Hematopoietic multipotent progenitor cell treated with erythropoietin and hydrocortisone succinate and interleukin-3 and kit ligand, for 17 days (in vitro differentiated cells): Measurements from ENCODE around the gene RPS14.

ENCODE experiments used
- DNase-seq: peaks from one replicate; pipeline ENCODE4 v3.0.0-alpha.2; 2015; ENCODE audit warnings: low spot score

The RPS14 gene

DNA sequence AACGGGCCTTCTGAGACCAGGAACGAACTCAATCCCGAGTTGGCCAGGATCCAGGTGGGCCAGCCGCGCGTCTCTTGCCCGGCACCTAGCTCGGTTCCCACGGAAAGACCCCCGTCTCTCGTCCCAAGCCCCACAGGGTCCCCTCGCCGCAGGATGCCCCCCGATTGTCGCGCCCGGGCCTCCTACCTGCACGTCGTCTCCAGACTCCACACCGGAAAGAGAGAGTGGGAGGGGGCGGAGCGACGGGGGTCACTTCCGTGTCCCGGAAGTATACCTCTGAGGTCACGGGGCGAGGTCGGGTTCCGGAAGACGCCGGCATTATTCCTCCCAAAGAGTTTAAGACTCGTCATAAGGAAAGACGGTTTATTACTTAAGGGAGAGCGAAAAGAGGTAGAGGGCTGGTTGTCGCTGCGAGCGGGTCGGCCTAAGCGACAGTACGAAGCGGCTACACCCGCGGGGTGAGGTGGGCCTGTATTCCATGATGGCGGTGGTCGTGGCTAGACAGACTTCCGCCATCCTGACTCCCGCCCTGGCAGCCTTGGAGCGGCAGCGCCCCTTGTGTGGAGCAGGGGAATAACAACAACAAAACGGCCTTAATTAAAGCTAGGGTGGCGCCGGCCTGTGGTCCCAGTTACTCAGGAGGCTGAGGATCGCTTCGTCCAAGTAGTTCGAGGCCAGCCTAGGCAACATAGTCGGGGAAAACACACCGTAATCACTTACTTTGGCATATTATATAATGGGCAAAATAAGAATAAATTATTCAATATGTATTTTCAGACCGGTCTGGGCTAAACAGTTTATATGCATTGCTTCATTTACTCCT lies at the start of gene RPS14:
TSS of gene RPS14 (minus strand) at position 223 of the 823 bp plus-strand sequence. CDS start 2,006 bp downstream, outside the sequence.
- peak; percentile 96 for DNase-seq

GRCh38 chr5:150498971-150499370 lies 49.4 kb upstream of the RPS14 start:
- no peak for DNase-seq

GRCh38 chr5:150498501-150498900 lies 49.0 kb upstream of the RPS14 start:
- DNase-seq, result no peak

- DNase-seq, result no peak
Measured at GRCh38 chr5:150497989-150498317, 48.4 kb upstream of the RPS14 start.

- DNase-seq, result no peak
Measured at GRCh38 chr5:150497274-150497988, 47.9 kb upstream of the RPS14 start.

DNA sequence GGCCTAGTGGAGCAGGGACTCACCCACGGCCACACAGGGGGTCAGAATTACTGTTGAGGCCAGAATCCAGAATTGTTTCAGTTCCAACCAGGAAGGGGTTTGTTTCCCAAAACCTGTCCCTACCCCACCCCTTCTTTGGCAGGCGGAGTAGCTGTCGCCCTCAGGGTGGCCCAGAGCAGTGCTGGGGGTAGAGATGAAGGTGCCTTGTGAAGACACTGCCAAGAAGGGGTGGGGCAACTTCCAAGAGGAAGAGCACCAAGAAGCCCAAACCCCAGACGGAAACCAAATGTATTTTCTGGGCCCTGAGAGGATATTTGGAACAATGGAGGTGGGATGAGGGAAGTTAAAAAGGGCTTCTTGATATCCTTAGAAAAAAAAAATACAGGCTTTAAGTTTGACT lies 47.0 kb upstream of the RPS14 start:
- no peak for DNase-seq

- DNase-seq, result no peak
Measured at GRCh38 chr5:150496098-150496497, 46.6 kb upstream of the RPS14 start.

DNA sequence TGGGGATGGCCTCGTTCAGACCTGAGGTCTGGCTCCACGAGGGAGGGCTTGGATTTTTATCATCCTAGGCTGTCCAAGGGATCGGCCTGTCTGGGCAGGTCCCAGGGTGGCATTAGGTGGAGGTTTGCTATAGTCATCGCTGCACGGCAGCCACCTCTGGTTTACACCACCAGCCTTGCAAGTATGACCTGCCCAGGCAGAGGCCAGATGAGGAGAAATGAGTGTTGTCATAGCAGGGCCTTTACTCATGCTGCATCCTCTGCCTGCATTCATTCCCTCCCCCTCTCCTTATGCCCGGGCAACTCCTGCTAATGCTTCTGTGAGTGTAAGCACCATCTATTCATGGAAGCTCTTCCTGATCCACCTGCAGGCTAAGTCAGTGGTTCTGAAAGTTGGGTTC lies 43.1 kb upstream of the RPS14 start:
- no peak for DNase-seq

DNA sequence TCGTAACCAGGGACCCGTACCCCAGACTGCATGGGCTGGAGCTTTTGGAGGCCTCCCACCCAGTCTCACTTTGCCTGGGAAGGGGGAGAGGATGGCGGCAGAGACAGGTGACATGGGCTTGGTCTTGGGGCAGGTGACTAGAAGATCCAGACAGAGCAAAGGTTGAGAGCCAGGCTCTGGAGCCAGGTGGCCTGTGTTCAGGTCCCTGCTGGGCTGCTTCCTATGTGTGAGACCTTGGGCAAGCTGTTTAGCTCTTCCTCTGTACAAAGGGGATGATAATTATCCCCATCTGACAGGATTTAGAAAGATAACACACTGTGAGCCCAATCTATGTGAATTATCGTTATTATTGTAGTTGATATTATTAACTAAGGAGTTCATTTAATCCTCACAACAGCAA lies 42.3 kb upstream of the RPS14 start:
- no peak for DNase-seq

- DNase-seq, result no peak
Measured at GRCh38 chr5:150490754-150491153, 41.2 kb upstream of the RPS14 start.

DNA sequence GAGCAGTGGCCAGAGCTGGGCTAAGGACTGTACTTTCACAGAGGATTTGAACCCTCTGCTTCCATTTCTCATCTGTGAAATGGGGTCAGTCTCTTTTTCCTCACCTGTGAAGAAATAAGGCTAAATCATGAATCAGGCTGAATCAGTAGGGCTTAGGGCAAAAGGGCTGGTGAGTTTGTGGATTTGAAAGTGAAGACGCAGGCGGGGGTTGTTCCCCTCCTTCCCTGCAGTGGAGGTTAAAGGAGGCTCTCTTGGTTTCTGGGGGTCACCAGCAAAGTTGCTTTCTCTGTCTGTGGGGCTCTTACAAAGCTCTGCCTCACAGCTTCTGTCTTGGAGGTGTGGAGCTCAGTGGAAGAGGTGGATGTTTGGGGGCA lies 40.7 kb upstream of the RPS14 start:
- no peak for DNase-seq

GRCh38 chr5:150489360-150490295 lies 40.1 kb upstream of the RPS14 start:
- no peak for DNase-seq

GRCh38 chr5:150488519-150489359 lies 39.2 kb upstream of the RPS14 start:
- no peak for DNase-seq

DNA sequence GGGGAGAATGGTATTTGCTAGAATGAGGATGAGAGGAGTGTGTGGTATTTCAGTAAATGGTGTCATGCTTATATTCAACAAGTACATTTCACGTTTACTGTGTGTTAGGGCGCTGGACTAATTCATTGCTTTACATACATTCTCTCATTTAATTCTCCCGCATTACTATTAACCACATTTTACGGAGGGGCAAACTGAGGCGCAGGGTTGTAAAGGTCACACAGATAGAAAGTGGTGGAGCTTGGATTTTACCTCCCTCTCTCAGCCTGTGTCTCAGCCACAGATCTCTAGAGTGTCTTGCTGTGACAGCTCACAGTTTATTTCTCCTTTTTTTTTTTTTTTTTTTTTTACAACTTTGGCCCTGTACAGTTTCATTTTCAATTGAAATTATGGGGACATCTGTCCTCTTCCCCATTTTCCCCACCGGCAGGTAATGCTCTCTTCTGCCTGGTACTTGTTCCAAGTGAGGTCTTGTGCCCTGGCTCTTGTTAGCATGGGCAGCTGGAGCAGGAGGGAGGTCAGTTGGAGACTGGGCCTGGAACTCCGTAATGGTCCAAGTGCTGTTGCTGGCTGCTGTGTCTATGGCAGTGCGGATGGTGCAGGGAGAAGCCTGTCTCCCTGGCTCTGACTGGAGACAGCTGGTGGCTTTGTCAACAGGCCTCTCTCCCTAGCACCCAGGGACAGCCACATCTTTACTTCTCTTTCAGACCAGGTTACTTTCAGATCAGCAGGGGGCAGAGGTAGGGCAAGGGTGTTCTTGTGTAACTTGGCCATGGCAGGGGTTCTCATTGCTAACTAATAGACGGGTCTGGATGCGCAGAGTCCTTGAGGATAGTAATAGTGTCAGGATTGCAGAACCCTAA lies 37.9 kb upstream of the RPS14 start:
- DNase-seq, result no peak

GRCh38 chr5:150486402-150487198 lies 37.1 kb upstream of the RPS14 start:
- no peak for DNase-seq

DNA sequence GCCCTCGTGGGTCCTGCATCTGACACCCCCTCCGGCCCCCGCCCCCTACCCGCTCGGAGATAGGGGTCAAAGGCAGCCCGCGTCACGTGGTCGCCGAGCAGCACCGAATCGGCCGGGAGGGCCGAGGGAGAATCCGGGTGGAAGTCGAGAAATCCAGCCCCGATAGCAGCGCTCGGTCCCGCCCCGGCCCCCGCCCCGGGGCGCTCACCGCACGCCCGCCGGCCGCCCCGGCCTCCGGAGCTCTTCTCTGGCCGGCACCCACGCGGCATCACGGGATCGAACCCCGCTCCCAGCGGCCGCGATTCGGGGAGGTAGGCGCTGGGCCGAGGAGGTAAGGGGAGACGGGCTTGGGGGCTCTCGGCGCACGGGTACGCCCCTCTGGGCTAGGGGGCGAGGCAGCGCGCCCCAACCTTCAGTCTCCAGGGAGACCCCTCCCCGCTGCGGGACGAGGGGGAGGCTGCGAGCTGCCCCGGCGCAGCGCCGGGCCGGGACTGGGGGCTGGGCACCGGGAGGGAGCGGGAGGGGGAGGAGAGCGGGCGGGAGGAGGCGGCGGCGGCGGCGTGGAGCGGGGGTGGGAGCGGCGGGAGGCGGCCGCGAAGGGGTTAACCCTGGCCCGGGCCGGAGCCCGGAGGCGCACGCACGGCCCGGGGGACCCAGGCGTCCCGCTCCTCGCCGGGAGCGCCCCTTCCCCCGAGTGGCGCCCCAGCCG lies 36.3 kb upstream of the RPS14 start:
- DNase-seq, result no peak

DNA sequence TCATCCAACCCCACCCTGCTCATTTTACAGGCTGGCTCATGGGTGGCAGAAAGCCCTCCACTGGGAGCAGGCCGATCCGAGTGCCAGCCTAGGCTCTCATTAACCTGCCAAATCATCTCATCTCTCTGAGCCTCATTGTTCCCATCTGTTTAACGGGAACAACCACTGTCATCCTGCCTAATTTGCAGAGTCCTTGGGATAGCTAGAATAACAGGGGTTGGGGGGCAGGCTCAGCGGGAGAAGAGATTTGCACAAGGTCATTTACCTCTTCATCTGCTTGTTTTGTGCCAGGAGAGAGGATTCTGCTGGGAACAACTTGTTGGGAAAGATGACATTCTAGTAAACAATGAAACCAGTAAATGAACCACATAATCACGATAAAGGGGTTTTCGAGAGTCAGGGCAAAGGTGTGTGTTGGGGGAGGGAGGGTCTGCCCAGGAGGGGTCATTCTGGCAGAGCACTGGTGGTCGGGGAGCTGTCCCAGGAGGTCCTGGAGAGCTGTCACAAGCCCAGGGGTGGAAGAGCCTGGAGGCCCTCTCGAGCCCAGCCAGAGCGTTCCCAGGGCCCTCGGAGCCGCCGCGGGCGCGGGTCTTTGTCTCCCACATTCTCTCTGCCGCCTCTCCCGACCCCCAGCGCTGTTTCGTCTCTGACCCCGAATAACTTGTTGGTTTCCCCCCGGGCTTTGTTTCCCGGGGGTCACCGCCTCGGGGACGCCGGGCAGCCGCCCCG lies 35.6 kb upstream of the RPS14 start:
- DNase-seq, result no peak

GRCh38 chr5:150481972-150482406 lies 32.5 kb upstream of the RPS14 start:
- DNase-seq, result no peak

GRCh38 chr5:150481708-150481965 lies 32.1 kb upstream of the RPS14 start:
- DNase-seq, result no peak
